Peyer's patch (tissue), 4 donors: ENCODE data around the gene PTPRC. TPM values are rescaled to one million over a fixed set of nuclear protein-coding genes. Genes with fewer than 3 reads are reported as not detected.

Experiments
- DNase-seq, 3 donors: peaks; one replicate each; pipeline ENCODE4 v3.0.0-alpha.2; 2017 to 2019
- H3K27ac ChIP-seq, 4 donors: fragments of 200-600 bp; sonication (generic); one replicate each; pipeline ENCODE4 v1.5.1; 2016 to 2019
- H3K27me3 ChIP-seq, 2 donors: fragments of 200-600 bp; sonication (generic); one replicate each; pipeline ENCODE4 v1.5.1; 2019
- H3K36me3 ChIP-seq, 3 donors: fragments of 200-600 bp; sonication (generic); one replicate each; pipeline ENCODE4 v1.5.1; 2016 to 2019
- H3K4me1 ChIP-seq, 4 donors: fragments of 200-600 bp; sonication (generic); one replicate each; pipeline ENCODE4 v1.5.1; 2016 to 2019
- H3K4me3 ChIP-seq, 4 donors: fragments of 200-600 bp; sonication (generic); 1 replicate in 3 of 4; 2 replicates in 1 of 4; pipeline ENCODE4 v1.5.1; 2016 to 2019; ENCODE audit warnings: mild to moderate bottlenecking in 1 of 4
- H3K9me3 ChIP-seq, 4 donors: fragments of 200-600 bp; sonication (generic); one replicate each; pipeline ENCODE4 v1.5.1; 2016 to 2019; ENCODE audit warnings: mild to moderate bottlenecking in 1 of 4
- CTCF ChIP-seq, 6 experiments: fragments of 450-650 bp in 4 of 6; fragments of 200-600 bp in 2 of 6; sonication (generic) in 1 of 6; IDR thresholded peaks; one replicate each; pipeline ENCODE4 v1.5.1; 2017 to 2019; ENCODE audit warnings: antibody characterized with exemption in 6 of 6, mild to moderate bottlenecking in 3 of 6, moderate library complexity in 1 of 6
- POLR2A ChIP-seq, 2 donors: fragments of 450-650 bp; IDR thresholded peaks; one replicate each; pipeline ENCODE4 v1.5.1; 2017; ENCODE audit warnings: antibody characterized with exemption in 2 of 2, mild to moderate bottlenecking in 2 of 2, moderate library complexity in 2 of 2
- total RNA-seq, 4 donors: library from RNA; depleted of rRNA; stranded (reverse); fragments of >200 nt; gene quantifications; one replicate each; pipeline ENCODE4 v1.1.0, GENCODE V29; 2016

The PTPRC gene
- total RNA-seq, 4 donors from 2014 or later: 13.3 to 127 (median 22.1) TPM

- H3K36me3 ChIP-seq: no peaks in the 10 kb centered on the region
- H3K4me3 ChIP-seq: no peak overlapping the region
- H3K9me3 ChIP-seq: no peaks in the 10 kb centered on the region
- no peak for DNase-seq
- H3K4me1 ChIP-seq: peaks cover 0 to 3% (median 0%) of the 10 kb centered on the region in 4 donors
- no peak overlapping the region for H3K27ac ChIP-seq
- H3K27me3 ChIP-seq: no peaks in the 10 kb centered on the region
- TF ChIP-seq CTCF (IDR thresholded peaks at IDR 0.05) (no peak), POLR2A (IDR thresholded peaks at IDR 0.05) (no peak)
These were observed 57.4 kb downstream of the PTPRC start for GRCh38 chr1:198696211-198696610.

- H3K27ac ChIP-seq: no peak overlapping the region
- no peak overlapping the region for H3K4me3 ChIP-seq
- no peaks in the 10 kb centered on the region for H3K36me3 ChIP-seq
These were observed 60.6 kb downstream of the PTPRC start for GRCh38 chr1:198699167-198700015.

GRCh38 chr1:198700016-198700392 is 61.2 kb downstream of the PTPRC start:
- TF ChIP-seq POLR2A (IDR thresholded peaks at IDR 0.05): no peak
- TF ChIP-seq CTCF (IDR thresholded peaks at IDR 0.05): no peak
- DNase-seq: no peak
- no peak overlapping the region for H3K4me3 ChIP-seq
- H3K9me3 ChIP-seq: no peaks in the 10 kb centered on the region
- no peaks in the 10 kb centered on the region for H3K27me3 ChIP-seq
- H3K4me1 ChIP-seq: peaks cover 0 to 3% (median 0%) of the 10 kb centered on the region in 4 donors
- H3K27ac ChIP-seq: no peak overlapping the region
- H3K36me3 ChIP-seq: no peaks in the 10 kb centered on the region

More at GRCh38 chr1:198699167-198700015, 60.6 kb downstream of the PTPRC start:
- peak in 4 of 6 experiments; percentile 42 to 51 (median 49) for TF ChIP-seq CTCF (IDR thresholded peaks at IDR 0.05)
- no peak for TF ChIP-seq POLR2A (IDR thresholded peaks at IDR 0.05)
- Histone ChIP-seq H3K4me1 (peaks cover 0 to 3% (median 0%) of the 10 kb centered on the region in 4 donors), H3K9me3 (no peaks in the 10 kb centered on the region), H3K27me3 (no peaks in the 10 kb centered on the region)
- peak; percentile 47 to 79 (median 65) for DNase-seq

- Histone ChIP-seq H3K4me1 (peaks cover 0 to 3% (median 0%) of the 10 kb centered on the region in 4 donors), H3K36me3 (no peaks in the 10 kb centered on the region), H3K27ac (no peak overlapping the region), H3K27me3 (no peaks in the 10 kb centered on the region), H3K9me3 (no peaks in the 10 kb centered on the region), H3K4me3 (no peak overlapping the region)
- DNase-seq: no peak
- TF ChIP-seq CTCF (IDR thresholded peaks at IDR 0.05) (no peak), POLR2A (IDR thresholded peaks at IDR 0.05) (no peak)
These were observed 61.6 kb downstream of the PTPRC start for GRCh38 chr1:198700396-198700795.

- DNase-seq: no peak
- Histone ChIP-seq H3K9me3 (no peaks in the 10 kb centered on the region), H3K4me1 (peaks cover 0 to 3% (median 0%) of the 10 kb centered on the region in 4 donors), H3K27me3 (no peaks in the 10 kb centered on the region), H3K36me3 (no peaks in the 10 kb centered on the region), H3K27ac (no peak overlapping the region), H3K4me3 (no peak overlapping the region)
- no peak for TF ChIP-seq CTCF (IDR thresholded peaks at IDR 0.05)
- no peak for TF ChIP-seq POLR2A (IDR thresholded peaks at IDR 0.05)
These were observed 62.4 kb downstream of the PTPRC start for GRCh38 chr1:198701250-198701649.
